Ecto neural progenitor cell (in vitro differentiated cells): ENCODE results near the gene C12orf76.
"Not testable (repeated sequence)": the region's sequence is repeated elsewhere in the genome, so short reads cannot be mapped to it uniquely, and the experiment has no call there.

ENCODE experiments used
- DNase-seq: peaks from one replicate; pipeline ENCODE4 v3.0.0-alpha.2; 2018; ENCODE audit warnings: low spot score

Gene C12orf76

DNA sequence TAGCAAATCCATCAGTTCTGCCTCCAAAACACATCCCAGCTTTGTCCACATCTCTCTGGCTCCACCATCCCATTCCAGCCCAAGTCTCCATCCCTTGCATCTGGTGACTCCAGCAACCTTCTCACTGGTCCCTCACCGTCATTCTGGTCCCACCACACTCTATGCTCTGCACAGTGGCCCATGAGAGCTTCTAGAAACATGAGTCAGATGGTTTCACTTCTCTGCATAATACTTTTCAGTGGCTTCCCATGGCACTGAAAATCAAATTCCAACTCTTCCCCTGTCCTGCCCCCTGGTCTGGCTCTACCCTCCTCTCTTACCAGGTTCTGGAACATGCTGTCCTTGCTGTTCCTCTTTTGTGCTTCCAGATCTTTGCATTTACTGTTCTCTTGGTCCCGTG is 17.2 kb upstream of the C12orf76 start:
- DNase-seq = no peak

DNA sequence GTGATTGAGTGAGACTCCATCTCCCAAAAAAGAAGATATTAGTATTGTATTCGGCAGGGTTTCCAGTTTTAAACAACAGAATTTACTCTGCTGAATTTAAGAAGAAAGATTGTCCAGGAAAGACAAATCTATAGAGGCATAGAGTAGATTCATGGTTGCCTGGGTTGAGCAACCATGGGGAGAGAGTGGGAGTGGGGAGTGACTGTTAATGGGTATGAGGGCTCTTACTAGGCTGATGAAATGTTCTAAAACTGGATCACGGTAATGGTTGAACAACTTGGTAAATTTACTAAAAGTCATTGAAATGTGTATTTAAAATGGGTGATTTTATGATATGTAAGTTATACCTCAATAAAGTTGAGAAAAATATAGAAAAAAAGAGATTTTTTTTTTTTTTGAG is 13.9 kb upstream of the C12orf76 start:
- DNase-seq = no peak

DNA sequence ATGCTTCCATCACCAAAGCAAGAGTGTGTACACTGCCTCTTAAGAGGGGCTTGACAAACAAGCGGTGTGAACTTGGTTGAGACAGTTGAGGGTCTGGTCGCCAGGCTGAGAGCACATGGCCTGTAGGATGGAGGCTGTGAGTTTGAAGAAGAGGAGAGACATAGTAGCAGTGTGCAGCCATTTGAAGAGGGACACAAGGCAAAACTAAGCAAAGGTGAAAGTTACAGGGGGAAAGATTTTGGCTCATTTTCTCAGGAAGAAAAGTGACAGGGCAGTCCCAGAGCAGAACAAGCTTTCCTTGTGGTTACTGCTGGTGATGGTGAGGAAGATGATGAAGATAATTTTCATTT is 11.3 kb upstream of the C12orf76 start:
- no peak for DNase-seq

DNA sequence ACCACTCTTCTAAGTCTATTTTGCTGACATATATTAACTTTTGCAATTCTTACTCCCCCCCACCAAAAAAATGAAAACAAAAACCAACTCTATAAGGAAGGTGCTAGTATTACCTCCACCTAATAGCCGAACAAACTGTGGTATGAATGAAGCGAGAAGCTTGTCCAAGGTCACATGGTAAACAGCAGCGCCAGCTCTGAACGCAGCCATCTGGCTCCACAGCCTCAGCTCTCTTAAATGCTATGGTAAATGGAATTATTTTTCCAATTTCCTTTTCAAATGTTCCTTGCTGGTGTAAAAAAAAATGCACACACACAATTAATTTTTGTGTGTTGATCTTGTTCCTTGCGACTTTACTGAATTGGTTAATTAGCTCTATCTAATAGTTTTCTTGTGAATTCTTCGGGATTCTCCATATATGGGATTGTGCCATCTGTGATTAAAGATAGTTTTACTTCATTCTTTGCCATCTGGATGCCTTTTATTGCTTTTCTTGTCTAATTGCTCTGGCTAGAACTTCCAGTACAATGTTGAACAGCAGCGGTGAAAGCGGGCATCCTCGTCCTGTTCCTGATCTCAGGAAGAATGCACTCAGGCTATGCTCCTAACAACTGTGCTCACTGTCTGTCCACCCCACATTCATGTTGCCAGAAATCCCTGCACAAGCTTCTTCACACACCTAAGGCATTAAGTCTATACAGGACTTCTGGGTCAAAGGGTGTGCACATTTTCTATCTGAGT is 10.7 kb upstream of the C12orf76 start:
- no peak for DNase-seq

DNA sequence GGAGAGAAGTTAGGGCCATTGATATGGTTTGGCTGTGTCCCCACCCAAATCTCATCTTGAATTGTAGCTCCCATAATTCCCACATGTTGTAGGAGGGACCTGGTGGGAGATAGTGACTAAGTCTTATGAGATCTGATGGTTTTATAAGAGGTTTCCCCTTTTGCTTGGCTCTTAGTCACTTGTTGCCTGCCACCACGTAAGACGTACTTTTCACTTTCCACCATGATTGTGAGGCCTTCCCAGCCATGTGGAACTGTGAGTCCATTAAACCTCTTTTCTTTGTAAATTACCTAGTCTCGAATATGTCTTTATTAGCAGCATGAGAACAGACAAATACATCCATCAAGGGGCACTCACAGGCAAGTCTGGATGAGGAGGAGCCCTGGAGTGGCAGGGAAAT is 8.3 kb upstream of the C12orf76 start:
- DNase-seq = not testable (repeated sequence)

DNA sequence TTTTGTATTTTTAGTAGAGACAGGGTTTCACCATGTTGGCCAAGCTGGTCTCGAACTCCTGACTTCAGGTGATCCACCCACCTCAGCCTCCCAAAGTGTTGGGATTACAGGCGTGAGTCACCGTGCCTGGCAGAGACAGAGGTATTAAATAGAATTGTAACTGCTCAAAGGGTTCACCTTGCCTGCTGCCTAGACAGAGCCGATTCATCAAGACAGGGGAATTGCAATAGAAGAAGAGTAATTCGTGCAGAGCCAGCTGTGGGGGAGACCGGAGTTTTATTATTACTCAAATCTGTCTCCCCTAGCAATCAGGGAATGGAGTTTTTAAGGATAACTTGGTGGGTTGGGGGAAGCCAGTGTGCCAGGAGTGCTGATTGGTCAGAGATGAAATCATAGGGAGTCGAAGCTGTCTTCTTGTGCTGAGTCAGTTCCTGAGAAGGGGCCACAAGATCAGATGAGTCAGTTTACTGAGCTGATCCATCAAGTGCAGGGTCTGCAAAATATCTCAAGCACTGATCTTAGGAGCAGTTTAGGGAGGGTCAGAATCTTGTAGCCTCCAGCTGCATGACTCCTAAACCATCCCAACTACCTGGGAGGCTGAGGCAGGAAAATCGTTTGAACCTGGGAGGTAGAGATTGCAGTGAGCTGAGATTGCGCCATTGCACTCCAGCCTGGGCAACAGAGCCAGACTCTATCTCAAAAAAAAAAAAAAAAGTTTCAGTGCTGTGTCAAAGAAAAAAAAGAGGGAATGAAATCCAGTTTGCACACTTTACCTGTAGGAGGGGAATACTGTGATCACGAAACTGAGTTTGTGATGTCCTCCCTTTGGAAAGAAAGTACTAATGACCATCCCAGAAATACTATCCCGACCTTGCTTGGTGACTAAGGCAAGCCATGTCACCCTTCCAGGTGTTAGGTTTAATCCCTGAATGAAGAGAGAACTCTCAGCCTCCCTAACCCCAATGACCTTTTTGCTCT is 7.3 kb upstream of the C12orf76 start:
- DNase-seq = not testable (repeated sequence)

DNA sequence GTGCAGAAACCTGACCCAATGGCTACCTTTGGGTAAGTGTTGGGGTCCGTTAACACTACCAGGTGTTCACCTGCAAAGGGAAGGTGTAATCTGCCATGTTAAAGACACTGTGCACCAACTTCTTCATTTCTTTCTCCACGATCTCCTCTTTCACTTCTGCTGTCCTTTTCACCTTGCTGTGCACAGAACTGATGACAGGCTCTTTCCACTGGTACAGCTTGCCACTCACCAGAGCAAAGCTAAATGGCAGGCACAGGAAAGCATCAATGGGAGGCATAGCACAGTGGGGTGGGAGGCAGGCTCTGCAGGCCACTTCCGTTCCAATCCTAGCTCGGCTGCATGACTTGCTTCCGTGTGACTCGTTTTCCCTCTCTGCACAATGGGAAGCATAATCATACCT is 2.6 kb upstream of the C12orf76 start:
- DNase-seq = no peak

DNA sequence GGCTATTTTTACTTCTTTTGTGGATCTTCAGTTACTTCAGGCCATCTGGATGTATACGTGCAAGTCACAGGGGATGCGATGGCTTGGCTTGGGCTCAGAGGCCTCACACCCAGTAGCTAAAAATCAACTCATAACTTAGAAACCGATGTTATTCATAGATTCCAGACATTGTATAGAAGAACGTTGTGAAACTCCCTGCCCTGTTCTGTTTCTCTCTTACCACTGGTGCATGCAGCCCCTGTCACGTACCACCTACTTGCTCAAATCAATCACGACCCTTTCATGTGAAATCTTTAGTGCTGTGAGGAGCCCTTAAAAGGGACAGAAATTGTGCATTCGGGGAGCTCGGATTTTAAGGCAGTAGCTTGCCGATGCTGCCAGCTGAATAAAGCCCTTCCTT is 1.3 kb upstream of the C12orf76 start:
- DNase-seq = not testable (repeated sequence)

DNA sequence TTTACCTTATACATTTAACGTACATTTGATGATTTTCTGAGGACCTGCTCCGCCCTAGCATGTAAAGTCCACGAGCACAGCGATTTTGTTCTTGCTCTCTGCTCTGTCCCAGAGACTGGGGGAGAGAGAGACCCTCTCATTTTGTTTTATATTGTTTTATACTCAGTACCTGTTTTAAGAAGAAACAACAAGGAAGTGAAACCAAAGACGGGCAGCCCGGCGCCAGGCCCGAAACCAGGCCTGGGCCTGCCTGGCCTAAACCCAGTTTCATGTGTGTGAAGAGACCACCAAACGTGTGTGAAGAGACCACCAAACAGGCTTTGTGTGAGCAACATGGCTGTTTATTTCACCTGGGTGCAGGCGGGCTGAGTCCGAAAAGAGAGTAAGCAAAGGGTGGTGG is 712 bp upstream of the C12orf76 start:
- not testable (repeated sequence) for DNase-seq

DNA sequence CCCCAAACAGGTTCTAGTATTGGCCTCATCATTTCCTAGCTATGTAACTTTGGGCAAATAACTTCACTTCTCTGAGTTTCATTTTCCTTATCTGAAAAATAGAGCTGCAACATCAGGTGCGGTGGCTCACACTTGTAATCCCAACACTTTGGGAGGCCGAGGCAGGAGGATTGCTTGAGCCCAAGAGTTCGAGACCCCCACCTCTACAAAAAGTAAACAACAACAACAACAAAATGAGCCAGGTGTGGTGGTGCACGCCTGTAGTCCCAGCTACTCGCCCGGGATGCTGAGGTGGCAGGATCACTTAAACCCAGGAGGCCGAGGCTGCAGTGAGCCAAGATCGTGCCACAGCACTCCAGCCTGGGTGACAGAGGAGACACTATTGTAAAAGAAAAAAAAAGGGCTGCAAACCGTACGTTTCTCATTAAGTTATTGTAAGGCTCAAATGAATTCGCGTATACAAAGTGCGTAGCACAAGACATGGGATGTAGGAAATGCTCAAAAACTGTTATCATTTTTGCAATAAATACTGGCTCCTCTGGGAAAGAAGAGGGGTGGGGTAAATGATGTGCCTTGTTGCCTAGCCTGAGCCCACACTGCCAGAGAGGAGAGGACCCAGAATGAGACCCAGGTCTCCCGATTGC is 903 bp downstream of the C12orf76 start:
- DNase-seq = no peak

DNA sequence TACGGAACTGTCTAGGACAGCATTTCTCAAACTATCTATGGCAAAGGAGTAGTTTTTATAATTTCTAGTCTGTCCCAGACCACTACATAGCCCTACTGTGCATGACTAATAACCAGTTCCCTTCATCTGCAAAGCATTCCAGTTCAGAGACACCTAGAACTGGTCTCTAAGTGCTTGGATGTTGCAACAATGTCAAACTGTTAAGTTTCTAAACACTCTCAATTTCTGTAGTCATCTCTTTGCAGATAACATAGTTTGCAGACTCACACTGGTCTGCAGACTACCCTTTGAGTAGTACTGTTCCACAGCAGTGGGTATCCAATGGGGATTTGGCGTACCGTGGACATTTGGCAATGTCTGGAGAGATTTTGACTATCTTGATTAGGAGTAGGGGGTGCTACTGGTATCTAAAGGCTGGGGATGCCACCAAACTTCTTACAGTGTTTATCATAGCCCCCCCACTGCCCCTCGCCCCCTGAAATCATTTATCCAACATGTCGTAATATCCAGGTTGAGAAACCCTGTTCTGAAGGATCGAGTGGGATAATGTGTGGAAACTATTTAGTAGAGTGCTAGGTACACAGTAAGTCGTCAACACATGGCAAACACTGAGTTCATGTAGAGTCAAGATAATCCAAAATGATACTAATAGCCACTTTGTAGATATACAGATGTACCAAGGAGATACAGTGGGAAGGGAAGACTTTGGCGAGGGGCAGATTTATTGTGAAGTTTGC is 1.7 kb downstream of the C12orf76 start:
- DNase-seq = no peak

DNA sequence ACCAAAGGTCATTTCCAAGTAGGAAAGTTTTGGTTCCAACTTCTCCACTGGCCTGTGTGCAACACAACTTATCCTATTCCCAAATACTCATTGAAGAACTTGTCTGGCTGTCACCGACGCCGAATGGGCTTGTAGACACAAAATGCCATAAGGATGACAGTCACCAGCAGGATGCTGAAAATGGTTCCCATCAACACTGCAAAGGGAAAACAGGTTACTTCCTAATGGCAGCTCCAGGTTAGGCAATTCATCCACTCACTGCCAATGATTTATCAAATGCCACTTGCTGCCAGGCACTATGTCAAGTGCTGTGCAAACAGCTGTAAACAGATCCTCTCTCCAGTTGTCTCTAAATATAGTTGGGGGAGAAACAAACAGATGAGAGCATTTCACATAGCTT is 6.1 kb downstream of the C12orf76 start:
- DNase-seq = no peak

DNA sequence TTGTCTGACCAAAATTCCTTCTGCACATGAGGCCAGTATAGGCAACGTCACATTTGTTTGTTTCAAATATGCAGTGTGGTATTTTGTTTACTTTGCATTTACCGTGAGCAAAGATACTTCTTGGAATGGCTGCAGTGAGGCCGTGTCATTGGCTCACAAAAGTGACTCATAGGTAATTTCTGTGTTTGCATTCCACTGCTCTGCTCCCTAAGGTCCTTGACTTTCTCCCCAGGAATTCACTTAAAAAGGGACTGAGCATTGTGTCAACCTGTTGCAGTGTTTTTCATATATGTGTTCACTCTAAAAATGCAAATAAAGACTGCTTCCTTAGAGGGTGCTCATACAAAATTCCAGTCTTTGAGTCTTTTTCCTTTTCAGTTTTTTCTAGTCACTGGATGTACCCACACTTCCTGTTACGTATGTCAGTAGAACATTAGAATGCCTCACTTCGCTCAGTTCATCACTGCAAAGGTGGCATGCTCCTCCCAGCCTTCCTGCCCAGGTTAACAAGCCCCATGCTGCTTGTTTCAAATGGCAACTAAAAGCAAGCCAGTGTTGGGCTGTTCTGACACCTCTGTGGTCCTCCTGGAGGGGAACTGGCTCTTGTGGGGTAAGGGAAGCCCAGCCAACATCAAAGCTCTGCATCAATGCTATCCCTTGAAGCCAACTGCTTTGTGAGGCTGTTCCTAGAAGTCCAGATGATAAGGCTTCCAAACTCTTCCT is 9.1 kb downstream of the C12orf76 start:
- no peak for DNase-seq

DNA sequence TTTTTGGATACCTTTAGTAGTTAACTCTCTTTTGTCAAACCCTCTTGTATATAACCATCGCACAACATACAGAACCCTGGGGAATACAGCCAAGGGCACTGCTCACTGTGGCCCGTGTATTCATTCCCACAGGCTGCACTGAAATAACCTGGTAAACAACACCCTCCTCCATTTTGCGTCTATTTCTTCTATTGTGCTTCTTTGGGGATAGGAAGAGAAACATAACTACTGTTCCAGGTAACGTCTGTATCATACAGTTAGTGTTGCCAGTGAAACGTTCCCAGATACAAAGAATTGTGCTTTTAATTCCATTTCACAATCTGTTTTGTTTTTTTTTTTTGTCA is 9.6 kb downstream of the C12orf76 start:
- no peak for DNase-seq

DNA sequence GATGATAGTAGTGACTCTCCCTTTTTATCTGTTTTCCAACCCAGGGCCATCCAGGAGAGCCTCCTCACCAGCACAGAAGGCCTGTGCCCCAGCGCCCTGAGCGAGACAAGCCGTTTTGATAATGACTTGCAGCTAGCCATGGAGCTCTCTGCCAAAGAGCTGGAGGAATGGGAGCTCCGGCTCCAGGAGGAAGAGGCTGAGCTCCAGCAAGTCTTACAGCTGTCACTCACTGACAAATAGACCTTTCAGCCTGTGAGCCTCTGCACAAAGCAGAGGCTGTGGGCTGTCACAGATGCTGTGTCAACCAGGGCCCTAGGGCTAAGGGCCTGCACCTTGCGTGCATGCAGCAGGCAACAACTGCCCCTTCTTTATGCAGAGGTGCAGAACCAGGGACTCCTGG is 11.0 kb downstream of the C12orf76 start:
- DNase-seq = no peak

DNA sequence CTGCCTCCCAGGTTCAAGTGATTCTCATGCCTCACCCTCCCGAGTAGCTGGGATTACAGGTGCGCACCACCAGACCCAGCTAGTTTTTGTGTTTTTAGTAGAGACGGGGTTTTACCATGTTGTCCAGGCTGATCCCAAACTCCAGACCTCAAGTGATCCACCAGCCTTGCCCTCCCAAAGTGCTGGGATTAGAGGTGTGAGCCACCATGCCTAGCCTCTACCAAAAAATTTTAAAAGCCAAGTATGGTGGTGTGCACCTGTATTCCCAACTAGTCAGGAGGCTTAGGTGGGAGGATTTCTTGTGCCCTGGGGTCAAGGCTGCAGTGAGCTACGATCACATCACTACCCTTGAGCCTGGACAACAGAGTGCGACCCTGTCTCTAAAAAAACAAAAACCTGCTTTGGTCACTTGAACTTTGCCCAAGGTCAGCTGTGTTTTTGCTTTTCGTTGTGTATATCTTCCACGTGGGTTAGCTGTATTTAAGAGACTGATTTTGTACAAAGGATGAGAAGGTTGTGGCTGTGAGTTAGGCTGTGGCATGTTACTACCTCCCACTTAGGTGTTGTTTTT is 12.7 kb downstream of the C12orf76 start:
- no peak for DNase-seq

DNA sequence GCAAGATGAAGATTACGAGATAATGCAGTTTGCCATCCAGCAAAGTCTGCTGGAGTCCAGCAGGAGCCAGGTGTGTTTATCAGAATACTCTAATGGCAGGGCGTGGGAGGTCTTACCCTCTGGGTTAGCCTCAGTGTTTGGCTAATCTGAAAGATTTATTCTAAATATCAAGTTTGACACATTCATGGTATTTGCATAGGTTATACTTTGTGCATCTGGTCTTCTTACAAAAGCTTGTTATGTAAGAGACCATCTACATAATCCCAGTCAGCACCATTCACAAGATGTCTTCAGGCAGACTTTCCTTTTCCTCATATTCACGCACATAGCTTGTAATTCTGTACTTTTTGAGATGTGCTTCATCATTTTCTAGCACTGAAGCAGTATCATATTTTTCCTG is 14.4 kb downstream of the C12orf76 start:
- no peak for DNase-seq

DNA sequence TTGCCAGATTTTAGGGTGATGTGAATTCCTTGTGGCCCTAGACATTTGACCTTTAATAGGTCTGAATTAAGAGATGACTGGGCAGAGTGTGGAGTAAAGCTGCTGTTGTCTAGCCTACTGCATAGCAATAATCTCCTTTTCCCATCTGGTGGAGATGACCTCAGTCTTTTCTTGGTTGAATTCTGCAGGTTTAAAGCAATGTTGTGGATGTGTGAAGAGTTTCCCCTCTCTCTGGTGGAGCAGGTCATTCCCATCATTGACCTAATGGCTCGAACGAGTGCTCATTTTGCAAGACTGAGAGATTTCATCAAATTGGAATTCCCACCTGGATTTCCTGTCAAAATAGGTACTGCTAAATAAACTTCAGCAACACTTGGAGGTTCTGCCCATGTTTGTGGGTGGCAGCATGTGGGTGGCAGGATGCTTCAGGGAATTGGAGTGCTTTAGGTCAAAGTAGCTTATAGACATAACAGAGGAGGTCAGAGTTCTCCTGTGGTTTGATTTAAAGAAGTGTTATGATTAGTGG is 19.0 kb downstream of the C12orf76 start:
- no peak for DNase-seq

DNA sequence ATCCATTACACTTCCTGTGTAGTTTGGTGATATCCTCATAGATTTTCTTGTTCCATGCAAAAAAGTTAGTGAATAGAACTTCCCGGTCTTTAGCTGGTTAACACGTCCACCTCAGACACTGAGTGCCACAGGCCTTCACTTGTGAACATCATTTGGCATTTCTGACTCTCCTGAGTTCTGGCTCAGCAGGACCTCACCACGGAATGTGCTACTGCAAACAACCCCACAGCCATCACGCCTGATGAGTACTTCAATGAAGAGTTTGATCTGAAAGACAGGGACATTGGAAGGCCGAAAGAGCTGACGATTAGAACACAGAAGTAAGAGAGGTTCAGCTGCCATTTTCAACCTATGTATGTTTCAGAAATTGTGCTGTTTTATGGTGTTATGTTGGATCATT is 20.0 kb downstream of the C12orf76 start:
- no peak for DNase-seq

DNA sequence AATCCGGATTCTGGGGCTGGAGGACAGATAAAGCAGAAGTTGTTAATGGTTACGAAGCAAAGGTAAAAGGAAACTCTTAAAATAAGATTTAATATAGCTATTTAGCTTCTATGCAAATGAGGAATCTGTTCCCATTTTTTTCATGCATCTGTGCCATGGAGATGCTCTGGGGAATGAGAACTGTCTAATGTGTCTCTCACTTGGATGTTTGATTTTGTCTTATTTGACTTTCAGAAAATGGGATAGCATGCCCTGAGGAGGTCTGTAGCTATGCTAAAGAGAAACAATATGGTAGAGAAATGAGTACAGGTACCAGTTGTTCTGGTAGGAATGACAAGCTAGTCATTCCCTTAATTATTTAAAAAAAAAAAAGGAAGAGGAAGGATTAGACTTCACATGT is 24.3 kb downstream of the C12orf76 start:
- no peak for DNase-seq
